Inflammatory macrophage treated with lipopolysaccharide for 1 hour (primary cell): ENCODE data around the gene OTOP3.

Experiments used
- DNase-seq, 2 donors: peaks; one replicate each; pipeline ENCODE4 v3.0.0-alpha.2; 2020 to 2022

The OTOP3 gene

DNA sequence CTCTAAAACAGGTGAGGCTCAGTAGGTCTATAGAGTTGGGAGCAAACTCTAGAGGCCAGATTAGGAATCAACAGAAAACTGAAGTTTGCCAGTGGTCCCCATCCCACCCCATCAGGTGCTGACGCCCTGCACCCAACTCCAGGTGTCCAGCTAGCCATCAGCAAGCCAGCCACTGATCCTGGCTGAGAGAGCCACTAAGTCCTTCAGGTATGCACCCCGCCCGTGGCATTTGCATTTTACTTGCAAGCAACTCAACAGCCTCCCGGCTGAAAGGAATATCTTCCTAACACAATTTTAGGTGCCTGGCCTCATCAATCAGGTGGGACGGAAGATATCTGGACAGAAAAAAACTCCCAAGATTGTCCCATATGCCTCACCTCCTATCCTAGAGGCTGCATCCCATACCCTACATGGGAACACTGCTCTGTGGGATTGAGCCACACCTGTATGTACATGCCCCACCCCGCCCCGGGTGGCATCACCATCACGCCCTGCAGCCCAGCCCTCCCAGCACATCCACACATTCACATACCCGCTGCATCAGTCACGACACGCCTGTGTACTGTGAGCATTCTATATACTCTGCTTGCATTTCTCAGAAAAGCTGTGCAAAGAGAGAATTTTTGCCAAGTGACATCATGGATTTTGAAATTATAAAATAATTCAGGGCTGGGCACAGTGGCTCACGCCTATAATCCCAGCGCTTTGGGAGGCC, 8.3 kb downstream of the OTOP3 start:
- no peak for DNase-seq

DNA sequence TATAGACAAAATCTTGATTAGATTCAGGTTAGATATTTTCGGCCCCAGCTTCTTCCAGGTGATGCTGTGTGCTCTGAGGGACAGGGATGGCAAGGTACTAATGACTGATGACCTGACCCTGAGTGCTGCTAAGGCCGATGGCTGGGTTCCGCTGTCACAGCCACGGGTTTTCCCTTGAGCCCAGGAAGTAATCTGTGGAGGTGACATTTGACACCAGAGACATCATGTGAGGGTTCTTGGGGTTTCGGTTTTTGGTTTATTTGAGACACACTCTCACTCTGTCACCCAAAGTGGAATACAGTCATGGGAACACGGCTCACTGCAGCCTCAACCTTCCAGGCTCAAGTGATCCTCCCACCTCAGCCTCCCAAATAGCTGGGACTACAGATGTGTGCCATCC, 9.8 kb downstream of the OTOP3 start:
- peak in 1 of 2 donors; percentile 29 for DNase-seq

DNA sequence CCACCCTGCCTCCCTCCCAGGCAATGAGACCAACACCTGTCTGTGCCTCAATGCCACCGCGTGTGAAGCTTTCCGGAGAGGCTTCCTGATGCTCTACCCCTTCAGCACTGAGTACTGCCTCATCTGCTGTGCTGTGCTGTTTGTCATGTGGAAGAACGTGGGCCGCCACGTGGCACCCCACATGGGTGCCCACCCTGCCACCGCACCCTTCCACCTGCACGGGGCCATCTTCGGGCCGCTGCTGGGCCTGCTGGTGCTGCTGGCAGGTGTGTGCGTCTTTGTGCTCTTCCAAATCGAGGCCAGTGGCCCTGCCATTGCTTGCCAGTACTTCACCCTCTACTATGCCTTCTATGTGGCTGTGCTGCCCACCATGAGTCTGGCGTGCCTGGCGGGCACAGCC, 10.9 kb downstream of the OTOP3 start:
- DNase-seq, result no peak

DNA sequence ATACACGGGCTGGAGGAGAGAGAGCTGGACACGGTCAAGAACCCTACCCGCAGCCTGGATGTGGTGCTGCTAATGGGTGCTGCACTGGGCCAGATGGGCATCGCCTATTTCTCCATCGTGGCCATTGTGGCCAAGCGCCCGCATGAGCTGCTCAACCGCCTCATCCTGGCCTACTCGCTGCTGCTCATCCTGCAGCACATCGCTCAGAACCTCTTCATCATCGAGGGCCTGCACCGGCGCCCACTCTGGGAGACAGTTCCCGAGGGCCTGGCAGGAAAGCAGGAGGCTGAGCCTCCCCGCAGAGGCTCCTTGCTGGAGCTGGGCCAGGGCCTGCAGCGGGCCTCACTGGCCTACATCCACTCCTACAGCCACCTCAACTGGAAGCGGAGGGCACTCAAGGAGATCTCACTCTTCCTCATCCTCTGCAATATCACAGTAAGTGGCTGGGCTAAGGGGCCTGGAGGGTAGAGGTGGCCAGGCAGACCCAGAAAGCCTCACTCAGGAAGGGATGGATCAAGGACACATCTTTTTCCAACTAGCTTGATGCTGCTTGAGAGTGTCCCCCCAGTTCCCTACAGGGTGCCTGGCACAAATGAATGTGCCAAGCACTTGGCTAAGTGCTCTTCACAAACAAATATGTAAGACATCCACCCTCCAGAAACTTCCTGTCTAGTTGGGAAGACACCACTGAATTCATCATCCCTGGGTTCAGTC, 11.5 kb downstream of the OTOP3 start:
- no peak for DNase-seq

DNA sequence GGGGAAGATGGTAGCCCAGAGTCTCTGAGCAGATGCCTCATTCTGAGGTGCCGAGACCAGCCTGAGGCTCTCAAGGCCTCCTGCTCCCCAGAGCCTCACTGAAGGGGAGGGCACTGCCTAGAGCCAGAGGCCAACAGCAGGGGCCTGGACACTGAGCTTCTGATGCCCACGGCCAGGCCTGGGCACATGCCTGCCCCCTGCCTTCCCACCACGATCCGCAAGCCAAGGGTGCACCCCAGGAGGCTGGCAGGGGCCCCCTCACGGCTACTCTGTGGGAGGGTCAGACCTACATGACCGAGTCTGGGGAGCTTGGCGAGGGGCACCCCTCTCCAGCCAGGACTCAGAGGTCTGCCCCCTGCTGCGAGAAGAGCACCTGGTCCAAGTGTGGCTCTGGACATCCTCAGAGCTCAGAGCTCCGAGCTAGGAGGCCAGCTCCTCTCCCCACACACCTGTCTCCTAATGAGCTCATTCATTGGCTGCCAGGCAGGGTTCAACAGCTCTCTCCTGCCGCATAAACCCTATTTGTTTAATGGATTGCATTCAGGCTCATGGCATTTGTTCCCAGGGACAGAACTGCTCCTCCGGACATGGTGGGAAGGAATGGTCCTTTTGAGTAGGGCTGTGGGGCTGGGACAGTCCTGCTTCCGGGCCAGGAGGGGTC, 13.9 kb downstream of the OTOP3 start:
- no peak for DNase-seq

DNA sequence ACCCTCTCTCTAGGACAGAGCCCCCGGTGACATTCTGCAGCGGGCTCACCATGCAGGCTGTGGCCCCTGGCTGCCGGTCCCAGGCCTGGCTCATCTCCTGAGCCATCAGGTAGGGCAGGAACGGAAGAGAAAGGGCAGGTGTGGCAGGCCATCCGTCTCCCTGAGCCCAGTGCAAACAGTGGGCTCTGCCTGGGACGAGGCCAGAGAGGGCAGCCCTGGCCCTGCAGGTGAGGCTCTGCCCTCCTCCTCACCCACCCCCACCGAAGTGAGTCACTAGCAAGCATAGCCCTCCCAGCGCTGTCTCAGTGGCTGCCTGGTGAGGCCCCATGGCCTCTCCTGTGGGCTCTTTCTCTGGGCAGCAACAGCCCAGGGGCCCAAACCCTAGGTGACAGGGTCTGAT, 14.5 kb downstream of the OTOP3 start:
- no peak for DNase-seq

DNA sequence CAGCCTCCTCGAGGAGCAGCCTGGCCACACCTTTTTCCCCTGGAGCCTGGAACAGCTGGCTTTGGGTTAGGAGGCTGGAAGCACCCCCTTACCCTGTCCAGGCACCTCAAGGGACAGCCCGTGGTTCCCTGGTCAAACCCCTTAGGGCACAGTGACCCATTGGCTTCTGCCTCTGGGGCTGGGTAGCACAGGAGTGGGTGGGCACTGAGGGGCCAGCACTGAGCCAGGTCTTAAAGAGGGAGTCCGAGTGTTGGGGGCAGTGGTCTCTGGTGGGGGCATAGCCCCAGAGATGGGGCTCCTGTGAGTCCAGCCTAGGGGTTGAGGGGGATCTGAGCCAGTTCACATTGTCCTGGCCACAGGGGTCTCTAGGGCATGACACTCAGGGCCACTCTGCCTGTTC, 15.4 kb downstream of the OTOP3 start:
- DNase-seq, result no peak

DNA sequence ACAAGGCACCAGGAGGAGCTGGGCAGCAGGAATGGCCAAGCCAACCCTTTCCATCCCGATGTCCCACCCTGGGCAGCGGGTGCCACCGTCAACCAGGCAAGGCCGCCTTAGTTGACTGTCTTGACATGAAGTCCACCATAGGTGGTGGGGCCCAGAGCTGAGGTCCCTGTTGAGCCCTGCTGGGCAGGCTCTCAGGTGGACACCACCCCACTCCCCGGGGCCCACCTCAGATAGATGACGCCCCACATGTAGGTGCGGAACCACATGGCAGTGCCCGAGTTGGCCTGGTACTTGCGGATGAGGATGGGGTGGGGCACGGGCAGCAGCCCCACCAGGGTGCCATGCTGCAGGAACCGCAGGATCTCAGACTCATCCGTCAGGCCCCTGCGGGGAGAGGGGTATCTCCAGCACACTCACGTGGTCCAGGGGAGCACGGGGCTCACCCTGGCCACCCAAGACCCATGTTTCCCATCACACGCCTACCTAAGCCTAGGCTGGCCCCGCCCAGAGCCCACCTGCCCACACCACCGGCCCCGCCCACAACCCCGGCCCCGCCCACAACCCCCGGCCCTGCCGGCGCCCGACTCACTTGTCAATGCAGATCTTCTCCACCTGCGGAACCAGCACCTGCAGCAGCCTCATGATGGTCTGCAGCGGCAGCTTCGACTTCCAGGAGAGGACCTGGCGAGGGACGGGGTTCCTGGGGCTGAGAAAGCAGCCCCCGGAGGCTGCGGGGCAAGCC, 16.2 kb downstream of the OTOP3 start:
- DNase-seq, result no peak

DNA sequence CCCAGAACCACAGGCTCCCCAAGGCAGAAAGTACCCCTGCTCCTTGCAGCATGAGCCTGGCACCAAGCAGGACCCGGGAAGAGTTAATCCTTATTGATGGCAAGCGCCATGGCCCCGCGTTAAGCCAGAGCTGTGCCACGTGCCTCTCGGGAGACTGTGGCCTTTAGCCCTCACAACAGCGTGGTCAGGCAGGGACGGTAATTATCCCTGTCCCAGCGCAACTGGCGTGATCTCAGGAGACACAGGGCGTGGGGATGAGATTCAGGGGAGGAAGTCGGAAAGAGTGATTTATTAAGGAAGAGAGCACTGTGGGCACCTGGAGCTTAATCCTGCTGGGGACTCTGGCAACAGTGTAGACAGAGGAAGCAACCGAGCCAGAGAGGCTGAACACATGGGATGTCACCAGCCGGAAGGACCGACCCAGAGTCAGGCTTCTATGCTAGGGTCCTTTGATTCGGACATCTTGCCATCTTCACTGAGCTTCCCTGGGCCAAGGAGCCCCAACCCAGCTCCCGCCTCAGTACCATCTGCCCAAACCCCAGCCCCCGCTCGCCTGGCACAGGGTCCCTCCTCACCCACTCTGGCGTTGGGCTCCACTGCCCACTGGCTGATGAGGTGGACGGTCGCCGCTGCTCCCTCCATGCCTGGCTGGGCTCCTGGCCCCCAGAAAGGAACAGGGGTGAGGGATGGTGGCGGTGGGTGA, 16.9 kb downstream of the OTOP3 start:
- DNase-seq, result no peak

DNA sequence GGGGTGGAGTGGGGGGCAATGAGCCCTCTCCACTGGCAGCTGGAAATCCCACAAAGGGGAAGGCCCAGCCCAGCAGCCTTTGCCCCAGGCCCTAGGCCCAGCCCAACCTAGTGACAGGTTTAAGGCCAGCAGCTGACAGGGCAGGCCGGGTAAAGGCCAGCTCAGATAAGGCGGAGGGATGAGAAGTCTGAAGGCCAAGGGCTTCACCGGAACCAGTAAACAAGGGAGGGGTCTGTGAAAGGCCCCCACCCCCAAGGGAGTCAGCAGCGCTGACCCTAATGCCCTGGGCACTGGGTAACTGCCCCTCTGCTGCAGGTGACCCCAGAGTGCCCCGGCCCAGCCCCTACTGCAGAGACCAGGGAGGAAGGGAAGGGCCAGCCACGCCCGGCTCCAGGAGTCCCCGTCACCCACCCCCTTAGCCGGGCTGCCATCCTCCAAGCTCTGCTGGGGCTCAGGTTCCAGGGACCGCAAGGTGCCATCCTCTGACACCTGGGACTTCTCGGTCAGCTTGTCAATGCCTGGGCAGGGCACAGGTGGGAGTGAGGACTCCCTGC, 17.5 kb downstream of the OTOP3 start:
- no peak for DNase-seq

DNA sequence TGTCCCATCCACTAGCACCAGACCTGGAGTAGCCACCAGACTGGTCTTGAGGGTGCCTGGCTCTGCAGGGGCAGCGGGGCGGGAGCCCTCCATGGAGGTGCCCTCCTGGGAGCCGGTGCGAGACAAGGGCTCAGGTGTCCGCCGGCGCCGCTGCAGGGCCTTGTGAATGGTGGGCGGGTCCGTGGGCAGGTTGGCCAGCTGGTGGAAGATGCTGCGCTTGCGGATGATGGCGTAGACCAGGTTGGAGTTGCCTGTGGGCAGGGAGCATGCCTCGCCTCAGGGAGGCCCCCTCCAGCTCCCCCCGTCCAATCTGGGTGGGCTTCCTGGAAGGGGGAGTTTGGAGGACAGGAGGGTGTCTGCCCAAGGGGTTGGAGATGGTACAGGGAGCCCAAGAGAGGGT, 18.4 kb downstream of the OTOP3 start:
- no peak for DNase-seq

DNA sequence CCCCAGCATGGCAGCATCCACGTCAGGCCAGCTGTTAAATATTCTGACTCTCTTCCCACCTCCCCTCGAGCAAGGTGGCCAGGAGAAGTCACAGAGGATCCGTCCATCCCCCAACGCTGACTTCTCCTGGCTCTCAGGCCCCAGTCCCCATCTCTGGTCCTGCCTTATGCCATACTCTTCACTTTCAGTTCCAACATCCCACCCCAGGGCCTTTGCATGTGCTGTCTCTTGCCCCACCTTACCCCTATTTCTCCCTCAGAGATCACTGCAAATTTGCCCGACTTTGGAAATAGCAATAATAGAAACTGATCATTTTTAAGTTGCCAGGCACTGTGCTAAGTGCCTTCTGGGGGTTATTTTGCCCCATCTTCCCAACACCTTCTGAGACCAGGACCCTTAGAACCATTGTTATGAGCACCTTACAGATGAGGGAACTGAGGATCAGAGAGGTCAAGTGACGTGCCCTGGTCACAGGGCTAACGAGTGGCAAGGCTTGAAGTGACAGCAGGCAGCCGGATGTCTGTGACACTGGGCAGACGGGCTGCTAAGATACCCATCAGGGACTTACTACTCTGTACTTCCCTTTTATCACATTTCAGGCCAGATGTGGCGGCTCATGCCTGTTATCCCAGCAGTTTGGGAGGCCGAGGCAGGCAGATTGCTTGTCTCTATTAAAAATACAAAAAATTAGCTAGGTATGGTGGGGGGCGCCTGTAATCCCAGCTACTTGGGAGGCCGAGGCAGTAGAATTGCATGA, 19.1 kb downstream of the OTOP3 start:
- no peak for DNase-seq

DNA sequence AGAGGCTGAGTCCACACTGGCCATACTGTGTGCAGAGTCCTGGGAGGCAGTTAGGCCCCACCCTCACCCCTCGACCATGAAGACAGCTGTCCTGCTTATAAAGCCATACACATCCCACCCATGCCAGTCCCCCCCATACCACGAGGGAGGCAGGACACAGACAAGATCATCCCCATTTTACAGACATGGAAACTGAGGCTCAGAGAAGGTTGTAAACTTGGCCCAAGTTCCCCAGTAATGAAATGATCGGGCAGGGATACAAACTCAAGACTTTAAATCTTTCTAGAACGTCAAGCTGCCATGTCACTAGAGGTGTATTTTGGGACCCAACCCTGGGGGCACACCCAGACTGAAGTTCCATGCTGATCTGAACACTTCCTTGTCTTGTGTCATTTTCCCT, 20.4 kb downstream of the OTOP3 start:
- no peak for DNase-seq

DNA sequence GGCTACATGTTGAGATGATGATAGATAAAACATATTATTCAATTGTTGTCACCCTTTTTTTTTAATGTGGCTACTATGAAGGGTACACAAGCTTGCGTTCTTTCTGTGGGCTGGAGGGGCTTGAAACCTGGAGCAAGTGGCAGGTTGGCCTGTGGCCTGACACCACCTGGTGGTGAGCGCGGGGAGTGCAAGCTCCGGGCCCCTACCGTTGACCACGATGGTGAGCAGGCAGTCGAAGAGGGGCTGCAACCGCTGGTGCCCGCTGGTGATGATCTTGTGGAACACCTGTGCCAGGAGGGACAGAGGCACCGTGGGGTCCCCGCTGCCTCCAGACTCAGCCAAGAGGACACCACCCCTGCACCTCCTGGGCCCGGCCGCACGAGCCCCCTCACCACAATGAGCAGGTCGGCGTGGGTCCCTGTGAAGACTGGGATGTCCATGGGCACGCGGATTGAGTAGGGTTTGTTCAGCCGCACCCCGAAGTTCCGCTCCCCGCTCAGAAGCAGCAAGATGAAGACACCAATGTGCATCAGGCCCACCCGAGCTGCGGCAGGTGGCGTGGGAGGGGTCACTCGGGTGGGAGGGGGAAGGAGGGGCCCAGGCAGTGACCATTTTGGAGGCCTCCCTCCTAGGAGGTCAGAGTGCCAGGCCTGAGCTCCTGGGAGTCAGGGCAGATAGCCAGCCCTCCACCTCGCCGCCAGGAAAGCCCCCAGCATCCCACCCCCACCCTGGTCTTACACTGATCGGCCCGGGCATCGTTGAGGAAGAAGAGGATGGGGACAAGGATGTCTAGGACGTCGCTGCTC, 22.4 kb downstream of the OTOP3 start:
- peak; percentile 13 to 92 for DNase-seq

DNA sequence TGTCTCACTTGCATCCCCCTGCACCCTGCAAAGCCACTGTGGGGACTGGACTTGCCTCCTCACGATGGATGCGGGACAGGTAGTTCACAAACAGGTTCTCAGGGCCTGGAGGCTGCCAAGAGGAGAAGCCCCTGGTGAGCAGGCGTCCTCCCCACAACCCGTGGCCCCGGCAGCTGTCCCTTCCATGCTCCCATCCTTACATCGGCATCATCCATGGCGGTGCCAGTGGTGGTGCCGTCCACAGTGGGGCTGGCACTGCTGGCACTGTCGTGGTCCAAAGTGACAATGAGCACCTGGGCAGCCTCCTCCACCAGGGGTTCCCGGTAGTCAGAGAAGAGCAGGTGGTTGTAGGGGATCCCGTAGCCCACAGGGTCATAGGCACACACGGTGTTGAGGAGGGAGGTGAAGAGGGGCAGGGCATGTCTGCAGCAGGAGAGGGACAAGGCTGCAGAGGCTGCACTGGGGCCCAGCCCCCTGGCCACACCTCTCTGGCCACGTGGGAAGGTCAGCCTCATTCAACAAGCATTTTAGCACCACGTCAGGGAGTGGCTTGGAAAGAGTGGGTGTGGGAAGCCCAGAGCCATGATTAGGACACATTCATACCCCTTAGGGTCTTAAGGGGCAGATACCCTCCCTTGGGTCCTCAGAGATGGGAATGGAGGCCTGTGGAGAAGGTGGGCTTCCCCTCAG, 24.3 kb downstream of the OTOP3 start:
- peak in 1 of 2 donors; percentile 22 for DNase-seq

DNA sequence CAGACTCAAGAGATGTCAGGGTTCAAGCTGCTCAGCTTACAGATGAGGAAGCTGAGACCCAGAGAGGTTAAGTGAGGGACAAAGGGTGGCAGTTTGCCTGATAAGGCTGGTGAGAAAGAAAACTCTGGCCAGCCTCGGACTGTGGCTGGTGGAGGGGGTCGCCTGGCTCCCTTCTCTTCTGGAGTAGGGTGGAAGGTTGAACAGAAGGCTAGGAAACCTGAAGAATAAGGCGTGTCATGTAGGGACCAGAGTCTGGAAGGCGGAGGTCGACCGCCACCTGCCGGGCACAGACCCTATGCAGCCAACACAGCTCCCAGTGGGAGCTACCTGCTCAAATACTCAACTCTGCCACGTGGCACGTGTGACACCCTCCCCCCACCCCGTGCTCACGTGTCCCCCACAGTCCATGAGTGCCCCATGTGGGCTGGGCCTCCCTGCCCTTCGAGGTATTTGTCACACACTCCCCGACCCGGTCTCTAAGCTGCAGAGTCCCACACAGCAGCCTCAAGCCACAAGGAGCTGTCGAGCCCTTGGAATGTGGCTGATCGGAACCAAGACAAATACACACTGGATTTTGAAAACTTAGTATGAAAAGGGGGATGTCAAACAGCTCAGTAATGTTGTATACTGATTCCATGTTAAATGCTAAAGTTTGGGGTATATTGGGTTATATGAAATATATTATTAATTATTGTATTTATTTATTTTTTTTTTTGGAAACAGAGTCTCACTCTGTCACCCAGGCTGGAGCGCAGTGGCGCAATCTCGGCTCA, 25.1 kb downstream of the OTOP3 start:
- peak in 1 of 2 donors; percentile 25 for DNase-seq

DNA sequence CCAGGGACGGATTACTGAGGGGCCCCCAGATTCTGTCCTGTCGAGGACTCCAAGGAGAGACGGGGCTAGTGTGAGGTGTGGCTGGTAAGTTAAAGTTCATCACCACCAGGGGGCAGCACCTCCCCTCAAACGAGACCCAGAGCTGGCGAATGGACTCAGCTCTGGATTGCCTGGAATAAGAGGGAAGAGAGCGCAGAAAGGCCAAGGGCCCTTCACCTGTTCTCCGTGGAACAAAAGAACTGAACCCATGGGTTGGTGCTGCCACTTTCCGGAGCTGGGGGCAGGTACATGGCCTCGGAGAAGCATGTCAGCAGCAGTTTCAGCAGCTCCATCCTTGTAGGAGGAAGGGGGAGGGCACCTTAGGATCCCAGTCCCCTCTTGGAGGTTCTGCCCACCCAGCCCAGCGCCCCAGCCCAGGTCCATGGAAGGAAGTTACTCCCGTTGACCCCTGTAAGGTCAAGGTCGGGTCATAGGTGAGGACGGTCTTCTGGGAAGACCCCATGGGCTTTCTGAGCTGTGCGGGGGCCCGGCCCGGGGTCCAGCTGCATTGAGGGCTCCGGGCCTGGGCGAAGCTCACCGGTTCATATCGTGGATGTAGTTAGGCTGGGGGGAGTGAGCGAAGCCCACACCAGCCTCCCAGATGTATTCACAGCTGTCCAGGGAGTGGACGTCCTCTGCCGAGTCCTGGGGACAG, 26.1 kb downstream of the OTOP3 start:
- peak; percentile 56 to 92 for DNase-seq

DNA sequence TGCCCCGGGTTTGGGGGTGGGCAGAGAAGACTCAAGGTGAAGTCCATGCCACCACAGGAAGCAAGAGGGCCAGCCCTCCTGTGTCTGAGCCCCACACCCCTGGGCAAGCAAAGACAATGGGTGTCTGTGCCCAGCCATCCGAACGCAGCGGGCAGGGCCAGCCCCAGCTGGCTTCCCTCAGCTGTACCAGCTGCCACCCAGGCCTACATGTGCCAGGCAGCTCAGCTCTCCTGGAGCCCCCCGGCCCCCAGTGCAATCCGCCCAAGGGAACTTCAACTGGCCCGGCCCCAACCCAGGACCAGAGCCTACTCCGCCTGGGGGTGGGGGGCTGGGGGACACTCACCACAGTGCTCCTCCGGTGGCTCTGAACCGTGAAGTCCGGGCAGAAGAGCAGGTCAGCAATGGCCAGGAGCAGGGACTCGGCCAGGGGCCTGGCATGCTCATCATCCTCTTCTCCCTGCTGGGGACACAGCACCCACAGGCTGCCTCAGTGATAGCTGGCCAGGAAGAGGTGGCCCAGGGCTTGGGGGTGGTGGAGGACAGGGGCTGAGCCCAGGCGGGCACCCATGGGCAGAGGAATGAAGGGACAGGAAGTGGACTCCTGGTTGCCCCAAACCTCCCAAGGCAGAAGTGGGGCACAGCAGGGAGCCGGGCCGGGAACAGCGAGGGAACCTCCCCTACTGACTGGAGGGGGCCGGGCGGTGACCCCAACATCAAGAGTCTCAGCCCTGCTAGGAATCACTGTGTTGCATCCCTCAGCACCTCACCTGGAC, 27.1 kb downstream of the OTOP3 start:
- DNase-seq, result no peak
